K562 treated with DMSO at 1 percent for 24 hours (cell line): ENCODE data around the gene NME3. TPM values are rescaled to one million over a fixed set of nuclear protein-coding genes. Genes with fewer than 3 reads are reported as not detected.

Experiments used
- total RNA-seq: library from RNA; unstranded; fragments of 300-600 nt; gene quantifications from 2 replicates; pipeline ENCODE4 v1.2.3, GENCODE V29; 2022; ENCODE audit warnings: low read depth; ENCODE audit not compliant: insufficient read depth

The NME3 gene
- 80.6 and 94.0 TPM in 2 replicates for total RNA-seq

DNA sequence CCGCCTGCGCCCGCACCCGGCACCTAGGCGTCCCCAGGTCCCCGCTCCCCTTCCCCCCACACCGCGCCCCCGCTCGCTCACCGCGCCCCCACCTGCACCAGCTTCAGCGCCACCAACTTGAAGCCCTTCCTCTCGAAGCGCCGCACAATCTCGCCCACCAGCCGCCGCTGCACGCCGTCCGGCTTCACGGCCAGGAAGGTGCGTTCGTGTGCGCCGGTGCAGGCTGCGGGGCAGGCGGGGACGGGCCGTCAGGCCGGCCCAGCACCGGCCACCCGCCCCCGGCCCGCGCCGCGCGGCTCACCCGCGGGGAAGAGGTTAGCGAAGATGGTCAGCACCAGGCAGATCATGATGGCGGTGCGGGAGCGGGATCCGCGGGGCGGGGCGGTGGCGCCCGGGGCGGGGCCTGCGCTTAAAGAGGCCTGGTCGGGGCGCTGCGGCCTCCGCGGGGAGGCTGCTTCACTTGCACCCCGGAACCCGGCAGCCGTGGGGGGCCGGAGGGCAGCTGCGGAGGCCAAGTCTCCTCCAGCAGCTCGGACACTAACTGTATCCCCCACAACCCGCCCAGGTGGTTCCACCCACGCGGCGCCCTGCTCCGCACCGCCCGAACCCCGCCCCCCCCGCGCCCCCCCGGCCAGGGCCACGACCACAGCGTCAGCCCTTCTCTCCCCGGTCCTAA is at the start of gene NME3:
Gene NME3, minus strand, starts transcription at position 356 of the 676 bp plus-strand sequence. Its CDS starts 9 bp downstream, at position 347.

DNA sequence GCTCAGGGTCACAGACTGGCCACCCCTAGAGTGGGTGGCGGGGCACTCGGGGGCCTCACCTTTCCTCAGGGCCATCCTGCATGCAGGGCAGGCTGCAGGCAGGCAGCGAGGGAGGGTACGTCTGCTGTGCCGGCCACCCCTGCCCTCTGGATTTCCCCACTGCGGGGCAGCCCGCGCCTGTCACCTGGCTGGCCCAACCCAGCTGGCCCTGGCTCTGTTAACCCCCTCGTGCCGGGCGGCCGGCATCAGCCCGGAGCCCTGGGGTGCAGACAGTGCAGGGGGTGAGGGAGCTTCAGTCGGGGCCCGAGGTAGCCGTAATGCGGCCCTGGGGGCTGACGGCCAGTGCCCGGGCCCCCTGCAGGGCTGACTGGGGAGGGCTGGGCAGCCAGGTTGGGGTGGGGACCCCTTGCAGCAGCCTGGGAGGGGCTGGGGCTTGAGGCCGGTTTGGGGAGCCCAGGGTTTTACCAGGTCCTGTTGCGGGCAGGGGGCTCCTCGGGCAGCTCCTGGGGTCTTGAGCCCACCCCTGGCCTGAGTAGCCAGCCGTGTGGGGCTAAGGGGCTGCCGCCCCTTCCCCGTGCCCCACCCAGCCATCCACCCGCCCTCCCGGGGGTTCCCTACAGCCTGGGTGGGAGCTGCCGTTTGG is 22.4 kb upstream of the NME3 start, which contains the start of gene IGFALS:
Gene IGFALS, minus strand, starts transcription at position 128 of the 643 bp plus-strand sequence. Its CDS starts 53 bp downstream, at position 75.

DNA sequence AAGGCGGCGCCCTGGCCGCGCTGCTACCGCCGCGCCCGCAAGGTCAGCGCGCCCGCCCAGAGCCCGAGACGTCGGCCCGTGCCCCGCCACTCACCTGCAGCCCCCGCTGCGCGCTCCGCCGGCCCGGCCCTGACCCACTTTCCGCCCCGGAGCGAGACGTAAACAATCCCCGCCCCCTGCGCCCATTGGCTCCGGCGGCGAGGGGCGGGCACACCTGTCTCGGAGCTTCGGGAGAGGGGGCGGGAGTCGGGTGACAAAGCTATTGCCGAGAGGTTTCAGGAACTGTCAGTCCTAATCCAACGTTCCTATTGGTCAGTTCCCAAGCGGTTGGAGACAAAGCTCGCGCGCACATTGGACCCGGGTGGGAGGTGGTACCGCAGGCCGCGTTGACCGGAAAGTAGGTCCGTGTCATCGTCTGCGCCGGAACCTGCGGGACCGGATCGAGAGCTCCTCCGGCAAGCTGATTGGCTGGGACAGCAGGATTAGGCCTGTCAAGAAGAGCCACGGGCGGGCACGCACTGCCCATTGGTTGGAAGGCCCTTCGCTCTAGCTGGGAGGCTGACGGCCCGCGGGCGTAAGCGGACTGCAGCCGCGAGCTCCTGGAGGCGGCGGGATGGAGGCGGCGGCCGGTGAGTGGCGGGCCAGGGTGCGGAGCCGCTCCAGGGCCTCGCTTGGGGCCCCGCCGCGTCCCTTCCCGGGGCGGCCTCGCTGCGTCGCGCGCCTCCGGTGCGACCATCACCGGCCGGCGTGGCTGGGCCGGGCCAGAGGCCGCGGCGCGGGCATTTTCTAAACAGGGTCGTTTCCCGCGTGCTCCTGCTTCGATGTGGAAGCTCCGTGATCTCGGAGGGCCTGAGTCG is 11.3 kb upstream of the NME3 start, which contains the start of the genes NUBP2 and SPSB3:
Gene NUBP2, plus strand, starts transcription at position 553 of the 857 bp plus-strand sequence. Its CDS starts 61 bp downstream, at position 614.
Gene SPSB3, minus strand, starts transcription at position 164 of the 857 bp plus-strand sequence. CDS start 1,088 bp downstream, outside the sequence.

DNA sequence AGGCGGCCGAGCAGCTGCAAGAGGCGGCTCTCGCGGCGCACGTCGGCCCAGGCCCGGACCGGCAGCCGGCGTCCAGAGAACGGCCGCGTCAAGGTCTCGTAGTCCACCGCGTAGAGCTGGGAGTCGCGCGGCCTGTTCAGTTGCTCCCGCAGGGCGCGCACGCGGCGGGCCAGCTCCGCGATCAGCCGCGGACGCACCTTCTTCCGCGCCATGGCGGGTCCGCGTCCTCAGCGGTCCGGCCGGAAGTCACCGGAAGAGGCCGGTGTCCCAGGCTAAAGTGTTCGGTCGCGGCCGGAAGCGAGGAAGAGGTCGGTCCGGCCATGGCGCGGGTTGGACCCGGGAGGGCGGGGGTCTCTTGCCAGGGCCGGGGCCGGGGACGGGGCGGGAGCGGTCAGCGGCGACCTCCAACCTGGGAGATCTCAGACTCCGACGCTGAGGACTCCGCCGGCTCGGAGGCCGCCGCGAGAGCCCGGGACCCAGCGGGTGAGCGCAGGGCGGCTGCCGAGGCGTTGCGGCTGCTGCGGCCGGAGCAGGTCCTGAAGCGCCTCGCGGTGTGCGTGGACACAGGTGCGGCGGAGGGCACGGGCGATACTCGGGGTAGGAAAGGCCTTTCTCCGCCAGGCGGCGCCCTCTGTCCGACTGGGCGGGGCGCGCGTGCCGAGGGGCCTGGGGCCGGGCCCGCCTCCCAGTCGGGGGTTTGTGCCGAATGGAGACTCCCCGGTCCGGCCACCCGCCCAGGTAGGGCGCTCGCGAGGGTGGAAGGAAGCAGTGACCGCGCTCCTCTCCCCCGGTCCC is 1.8 kb upstream of the NME3 start, which contains the start of gene MRPS34:
Gene MRPS34, minus strand, starts transcription at position 227 of the 795 bp plus-strand sequence. Its CDS starts 15 bp downstream, at position 212.

DNA sequence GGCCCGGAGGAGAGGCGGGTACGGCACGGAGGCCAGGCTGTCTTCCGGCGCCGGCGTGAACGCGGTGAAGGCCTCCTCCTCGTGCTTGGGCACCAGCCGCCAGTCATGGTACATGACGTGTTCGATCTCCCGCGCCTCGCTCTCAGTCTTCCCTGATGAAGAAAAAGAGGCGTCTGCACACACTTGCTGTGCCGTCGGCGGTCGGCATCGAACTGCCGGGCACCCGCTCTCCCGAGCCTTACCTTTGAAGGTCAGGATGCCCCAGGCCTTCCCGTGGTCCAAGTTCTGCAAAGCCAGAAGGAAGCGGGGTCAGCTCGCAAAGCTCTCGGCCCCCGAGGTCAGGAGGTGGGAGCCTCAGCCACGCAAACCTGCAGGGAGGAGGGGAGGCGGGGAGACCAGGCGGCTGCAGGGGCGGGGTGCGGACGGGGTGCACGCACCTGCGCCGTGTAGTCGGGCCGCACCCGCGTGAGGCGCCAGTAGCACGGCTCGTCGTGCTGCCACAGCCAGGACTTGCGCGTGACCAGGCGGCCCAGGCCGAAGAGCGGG is 1.1 kb upstream of the NME3 start, which contains the start of gene EME2:
Gene EME2, plus strand, starts transcription at position 449 of the 546 bp plus-strand sequence. CDS start 418 bp downstream, outside the sequence.

Other genes starting within 250 kb of the NME3 start
- gene TMEM204, start 237.9 kb downstream of the NME3 start, total RNA-seq: 0.16 TPM in 1 of 2 replicates, not detected in the other
- 7.5 and 9.0 TPM in 2 replicates for gene IFT140, start 159.5 kb downstream of the NME3 start, total RNA-seq
- gene CRAMP1, start 159.2 kb downstream of the NME3 start, total RNA-seq: 10.4 and 11.2 TPM in 2 replicates
- 47.4 and 47.6 TPM in 2 replicates for gene JPT2, start 93.3 kb downstream of the NME3 start, total RNA-seq
- gene MAPK8IP3, start 65.3 kb downstream of the NME3 start, total RNA-seq: 30.2 and 39.0 TPM in 2 replicates
- gene EME2, start 1.3 kb upstream of the NME3 start, total RNA-seq: 9.7 and 11.0 TPM in 2 replicates
- 209 and 232 TPM in 2 replicates for gene MRPS34, start 1.6 kb upstream of the NME3 start, total RNA-seq
- 85.1 and 96.8 TPM in 2 replicates for gene SPSB3, start 11.0 kb upstream of the NME3 start, total RNA-seq
- gene NUBP2, start 11.4 kb upstream of the NME3 start, total RNA-seq: 178 and 198 TPM in 2 replicates
- gene IGFALS, start 22.2 kb upstream of the NME3 start, total RNA-seq: 0.36 and 0.50 TPM in 2 replicates
- 95.7 and 105 TPM in 2 replicates for gene HAGH, start 55.3 kb upstream of the NME3 start, total RNA-seq
- gene FAHD1, start 55.7 kb upstream of the NME3 start, total RNA-seq: 30.8 and 34.7 TPM in 2 replicates
- gene MEIOB, start 100.6 kb upstream of the NME3 start, total RNA-seq: 40.7 and 42.1 TPM in 2 replicates
- gene HS3ST6, start 146.9 kb upstream of the NME3 start, total RNA-seq: not detected in 2 replicates
- gene MSRB1, start 171.7 kb upstream of the NME3 start, total RNA-seq: 194 and 209 TPM in 2 replicates
- gene RPL3L, start 183.1 kb upstream of the NME3 start, total RNA-seq: 0.23 and 0.29 TPM in 2 replicates
- gene NDUFB10, start 188.0 kb upstream of the NME3 start, total RNA-seq: 256 and 274 TPM in 2 replicates
- 6,981 and 7,733 TPM in 2 replicates for gene RPS2, start 193.3 kb upstream of the NME3 start, total RNA-seq
- gene RNF151, start 195.3 kb upstream of the NME3 start, total RNA-seq: not detected in 2 replicates
- 59.5 and 67.9 TPM in 2 replicates for gene TBL3, start 200.5 kb upstream of the NME3 start, total RNA-seq
- not detected in 2 replicates for gene NOXO1, start 209.9 kb upstream of the NME3 start, total RNA-seq
- 56.1 and 57.0 TPM in 2 replicates for gene GFER, start 212.7 kb upstream of the NME3 start, total RNA-seq
- gene SYNGR3, start 218.4 kb upstream of the NME3 start, total RNA-seq: 42.4 and 48.1 TPM in 2 replicates
- gene ZNF598, start 238.3 kb upstream of the NME3 start, total RNA-seq: 111 and 123 TPM in 2 replicates
- gene NPW, start 248.2 kb upstream of the NME3 start, total RNA-seq: 3.2 and 4.2 TPM in 2 replicates